ENCODE data around the gene FBXW8. TPM values are rescaled to one million over a fixed set of nuclear protein-coding genes. Genes with fewer than 3 reads are reported as not detected.
A peak's percentile ranks its signal among the peaks of the same experiment; 100 is the strongest.

FBXW8 gene
- total RNA-seq, 1 experiment from 2014 or later = 15.3 TPM

- Histone ChIP-seq H2AFZ (ENCODE audit: low read length) (no peak overlapping the region), H2BK12ac (ENCODE audit: insufficient read length, low read depth, low read length) (no peak overlapping the region), H3K9me3 (ENCODE audit: control insufficient read depth, low read depth, low read length) (no peaks in the 10 kb centered on the region), H3K79me1 (ENCODE audit: insufficient read depth, low read depth, low read length, poor library complexity, severe bottlenecking) (no peaks in the 10 kb centered on the region), H2BK5ac (ENCODE audit: insufficient read length, low read length) (no peak overlapping the region), H3K4me1 (ENCODE audit: insufficient read depth, low read length) (peaks cover 13% of the 10 kb centered on the region; the same call in 1 of the 2 replicates), H3K79me2 (ENCODE audit: insufficient read depth, low read length) (no peaks in the 10 kb centered on the region), H4K91ac (ENCODE audit: insufficient read length, low read depth, low read length) (no peak overlapping the region), H4K5ac (ENCODE audit: insufficient read length, low read depth, low read length) (no peak overlapping the region), H4K20me1 (ENCODE audit: control insufficient read depth, insufficient read depth, insufficient read length) (no peaks in the 10 kb centered on the region), H3K4me2 (ENCODE audit: insufficient read depth, insufficient read length, low read length) (peak overlapping the region; percentile 23), H3K23ac (ENCODE audit: insufficient read length, low read depth, low read length) (no peak overlapping the region), H3K27ac (ENCODE audit: insufficient read length, low read depth, low read length) (peak overlapping the region; percentile 27), H3K27me3 (ENCODE audit: insufficient read depth, low read length) (no peaks in the 10 kb centered on the region), H4K8ac (replicated peaks; ENCODE audit: insufficient read length, low read depth, low read length) (no peak overlapping the region), H3T11ph (ENCODE audit: low read length) (no peak overlapping the region), H3K4ac (ENCODE audit: low read depth, low read length) (no peak overlapping the region), H2BK20ac (ENCODE audit: low read depth, low read length, poor library complexity, severe bottlenecking) (no peak overlapping the region), H2BK15ac (ENCODE audit: low read depth, low read length) (no peak overlapping the region), H2BK120ac (ENCODE audit: low read depth, low read length, poor library complexity, severe bottlenecking) (no peak overlapping the region), H3K23me2 (ENCODE audit: insufficient read length, low read depth, low read length, poor library complexity, severe bottlenecking) (no peaks in the 10 kb centered on the region), H3K9ac (ENCODE audit: extremely low read depth, insufficient read length, low read length) (no peak overlapping the region), H3K18ac (ENCODE audit: insufficient read length, low read depth, low read length) (no peak overlapping the region), H2AK5ac (ENCODE audit: insufficient read length, low read length) (no peak overlapping the region), H3K14ac (ENCODE audit: insufficient read depth, low read length) (no peak overlapping the region), H3K56ac (ENCODE audit: insufficient read length, low read depth, low read length) (no peak overlapping the region)
- no peak for TF ChIP-seq CTCF (conservative IDR thresholded peaks at IDR 0.05)
- Mint-ChIP-seq H3K4me1 (peaks cover 49 to 59% of the 10 kb centered on the region in 2 experiments), H3K4me3 (0 out of 5 replicates have a peak overlapping the region, but pooled peaks have one; percentile 14 to 26), H3K9me3 (peaks cover 8 to 11% of the 10 kb centered on the region in 2 experiments), H3K36me3 (ENCODE audit: insufficient read depth in 1 of 3, low read depth in 3 of 3) (peaks cover 24 to 35% (median 27%) of the 10 kb centered on the region in 3 experiments), H3K27ac (peak overlapping the region; percentile 94 to 99 (median 98); a peak in 6 of 7 replicates), H3K27me3 (ENCODE audit: low read depth) (no peaks in the 10 kb centered on the region)
- peak; percentile 72 for DNase-seq
- no CpG with 5 or more reads among the region's 8 CpGs for WGBS (ENCODE audit: extremely low coverage, insufficient read length, low lambda C conversion rate)
Observed at GRCh38 chr12:117009759-117010158, 99.0 kb downstream of the FBXW8 start.
